Glutamatergic neuron (in vitro differentiated cells): ENCODE results near the gene HSPB9. TPM values are rescaled to one million over a fixed set of nuclear protein-coding genes. Genes with fewer than 3 reads are reported as not detected.

Experiments
- DNase-seq: peaks from one replicate; pipeline ENCODE4 v3.0.0; 2022
- H3K27ac Mint-ChIP-seq: one replicate; pipeline ENCODE4 v1.8.0; 2020; ENCODE audit warnings: mild to moderate bottlenecking, mixed read lengths, inconsistent platforms; ENCODE audit not compliant: unreplicated experiment
- H3K27me3 Mint-ChIP-seq: one replicate; pipeline ENCODE4 v1.8.0; 2020; ENCODE audit warnings: mild to moderate bottlenecking, moderate library complexity, mixed read lengths, inconsistent platforms; ENCODE audit not compliant: unreplicated experiment
- H3K36me3 Mint-ChIP-seq: one replicate; pipeline ENCODE4 v1.8.0; 2020; ENCODE audit warnings: mild to moderate bottlenecking, mixed read lengths, inconsistent platforms; ENCODE audit not compliant: unreplicated experiment
- H3K4me1 Mint-ChIP-seq: one replicate; pipeline ENCODE4 v1.8.0; 2020; ENCODE audit warnings: mild to moderate bottlenecking, low read depth, mixed read lengths, inconsistent platforms; ENCODE audit not compliant: unreplicated experiment
- H3K4me3 Mint-ChIP-seq: one replicate; pipeline ENCODE4 v1.8.0; 2020; ENCODE audit warnings: mild to moderate bottlenecking, mixed read lengths, inconsistent platforms; ENCODE audit not compliant: unreplicated experiment
- H3K9me3 Mint-ChIP-seq: one replicate; pipeline ENCODE4 v1.8.0; 2020; ENCODE audit warnings: mild to moderate bottlenecking, moderate library complexity, mixed read lengths, inconsistent platforms; ENCODE audit not compliant: unreplicated experiment
- total RNA-seq: library from RNA; stranded (reverse); fragmentation: NEBNext Ultra II Directional; extraction: Animal tissue kit (Norgen Biotek cat#: 25700); gene quantifications from one replicate; pipeline ENCODE4 v1.2.1, GENCODE V29; 2021; ENCODE audit not compliant: unreplicated experiment
- TF ChIP-seq, protein P1 (sequence below): fragments of 200-600 bp; sonication (generic); IDR thresholded peaks from one replicate; pipeline ENCODE4 v1.5.0; 2021; ENCODE audit not compliant: partially characterized antibody, unreplicated experiment

The HSPB9 gene
- total RNA-seq, 1 donor from 2014 or later: 0.44 TPM

DNA sequence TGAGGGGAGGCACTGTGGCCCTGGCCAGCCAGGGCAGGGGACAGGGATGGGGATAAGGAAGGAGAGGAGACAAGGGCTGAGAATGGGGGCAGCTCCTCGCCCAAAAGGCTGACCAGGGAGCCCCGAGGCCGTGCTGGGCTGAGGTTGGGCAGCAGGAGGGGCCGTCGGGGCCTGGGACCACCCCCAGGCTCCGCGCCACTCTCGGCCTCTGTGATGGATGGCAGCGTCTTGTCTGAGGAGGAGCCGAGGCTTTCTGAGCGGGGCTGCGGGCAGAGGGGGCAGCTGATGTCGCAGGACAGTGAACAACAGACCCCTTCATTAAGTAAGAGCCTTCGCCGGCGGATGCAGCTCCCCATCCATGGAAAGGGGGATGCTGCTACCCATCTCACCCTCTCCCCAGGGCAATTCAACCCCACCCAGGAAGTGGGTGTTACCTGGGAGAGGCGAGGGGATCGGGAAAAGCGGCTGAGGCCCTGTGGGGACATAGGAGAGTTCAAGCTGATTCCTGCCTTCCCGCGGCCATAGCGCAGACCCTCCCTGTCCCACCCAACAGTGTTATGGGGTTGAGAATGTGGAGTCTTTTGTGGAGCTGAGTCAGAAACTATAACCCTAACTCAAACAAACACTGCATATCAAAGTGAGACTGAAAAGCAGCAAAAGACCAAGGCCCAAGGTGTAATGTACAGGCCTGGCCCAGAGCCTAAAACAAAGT, 41.2 kb downstream of the HSPB9 start:
- Mint-ChIP-seq H3K27me3 (peaks cover 16% of the 10 kb centered on the region), H3K27ac (no peak overlapping the region), H3K9me3 (peaks cover 2% of the 10 kb centered on the region)

DNA sequence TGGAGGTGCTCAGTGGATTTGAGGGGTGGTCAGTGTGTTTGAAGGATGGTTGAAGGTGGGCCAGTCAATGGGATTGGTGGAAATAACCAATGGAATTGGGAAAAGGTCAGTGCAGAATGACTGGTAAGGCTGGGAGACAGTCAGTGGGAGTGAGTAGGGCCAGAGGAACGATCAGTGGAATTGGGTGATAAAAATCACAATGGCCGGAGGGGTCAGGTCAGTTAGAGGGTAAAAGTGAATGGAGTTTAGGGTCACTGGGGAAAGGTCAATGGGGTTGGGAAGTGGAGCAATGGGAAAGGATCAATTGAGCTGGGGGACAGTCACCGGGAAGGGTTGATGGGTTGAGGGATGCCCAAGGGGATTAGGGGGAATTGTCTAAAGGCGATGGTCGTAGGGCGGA, 43.1 kb downstream of the HSPB9 start:
- Mint-ChIP-seq H3K36me3 (no peaks in the 10 kb centered on the region), H3K9me3 (peaks cover 2% of the 10 kb centered on the region), H3K27me3 (peaks cover 18% of the 10 kb centered on the region), H3K27ac (no peak overlapping the region), H3K4me1 (peaks cover 3% of the 10 kb centered on the region), H3K4me3 (no peak overlapping the region)
- TF ChIP-seq, protein P1, sequence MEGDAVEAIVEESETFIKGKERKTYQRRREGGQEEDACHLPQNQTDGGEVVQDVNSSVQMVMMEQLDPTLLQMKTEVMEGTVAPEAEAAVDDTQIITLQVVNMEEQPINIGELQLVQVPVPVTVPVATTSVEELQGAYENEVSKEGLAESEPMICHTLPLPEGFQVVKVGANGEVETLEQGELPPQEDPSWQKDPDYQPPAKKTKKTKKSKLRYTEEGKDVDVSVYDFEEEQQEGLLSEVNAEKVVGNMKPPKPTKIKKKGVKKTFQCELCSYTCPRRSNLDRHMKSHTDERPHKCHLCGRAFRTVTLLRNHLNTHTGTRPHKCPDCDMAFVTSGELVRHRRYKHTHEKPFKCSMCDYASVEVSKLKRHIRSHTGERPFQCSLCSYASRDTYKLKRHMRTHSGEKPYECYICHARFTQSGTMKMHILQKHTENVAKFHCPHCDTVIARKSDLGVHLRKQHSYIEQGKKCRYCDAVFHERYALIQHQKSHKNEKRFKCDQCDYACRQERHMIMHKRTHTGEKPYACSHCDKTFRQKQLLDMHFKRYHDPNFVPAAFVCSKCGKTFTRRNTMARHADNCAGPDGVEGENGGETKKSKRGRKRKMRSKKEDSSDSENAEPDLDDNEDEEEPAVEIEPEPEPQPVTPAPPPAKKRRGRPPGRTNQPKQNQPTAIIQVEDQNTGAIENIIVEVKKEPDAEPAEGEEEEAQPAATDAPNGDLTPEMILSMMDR: no peak
- DNase-seq: no peak

More for the DNA sequence above, 41.2 kb downstream of the HSPB9 start:
- Mint-ChIP-seq H3K4me1 (peaks cover 3% of the 10 kb centered on the region), H3K4me3 (no peak overlapping the region), H3K36me3 (no peaks in the 10 kb centered on the region)
- no peak for DNase-seq
- TF ChIP-seq, protein P1: no peak

DNA sequence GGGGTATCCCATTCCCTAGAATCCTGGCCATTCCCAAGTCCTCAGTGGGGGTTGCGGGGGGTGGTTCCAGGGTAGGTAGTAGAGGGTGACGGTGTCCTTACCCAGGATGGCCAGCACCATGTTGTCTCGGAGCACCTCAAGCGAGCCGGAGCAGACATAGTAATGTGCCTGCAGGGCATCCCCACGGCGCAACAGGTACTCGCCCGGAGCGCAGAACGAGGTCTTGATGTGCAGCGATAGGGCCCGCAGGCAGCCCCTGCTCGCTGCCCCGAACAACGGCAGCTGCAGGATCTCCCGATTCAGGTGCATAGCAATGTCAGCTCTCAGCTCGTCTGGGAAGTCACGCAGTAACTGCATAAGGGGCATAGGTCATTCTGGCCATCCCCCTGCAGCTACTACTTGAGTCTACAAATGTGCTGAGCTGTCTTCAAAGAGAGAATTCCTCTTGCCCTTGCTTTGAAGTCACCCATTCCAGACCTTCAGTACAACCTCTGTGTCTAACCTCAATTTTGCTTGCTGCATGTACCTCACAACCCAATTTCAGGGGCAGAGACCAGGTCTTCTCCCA, 43.7 kb downstream of the HSPB9 start:
- TF ChIP-seq, protein P1: no peak
- Mint-ChIP-seq H3K4me1 (peaks cover 3% of the 10 kb centered on the region), H3K27me3 (peaks cover 20% of the 10 kb centered on the region), H3K36me3 (no peaks in the 10 kb centered on the region), H3K27ac (peak overlapping the region; percentile 48), H3K4me3 (no peak overlapping the region), H3K9me3 (peaks cover 2% of the 10 kb centered on the region)
- no peak for DNase-seq

DNA sequence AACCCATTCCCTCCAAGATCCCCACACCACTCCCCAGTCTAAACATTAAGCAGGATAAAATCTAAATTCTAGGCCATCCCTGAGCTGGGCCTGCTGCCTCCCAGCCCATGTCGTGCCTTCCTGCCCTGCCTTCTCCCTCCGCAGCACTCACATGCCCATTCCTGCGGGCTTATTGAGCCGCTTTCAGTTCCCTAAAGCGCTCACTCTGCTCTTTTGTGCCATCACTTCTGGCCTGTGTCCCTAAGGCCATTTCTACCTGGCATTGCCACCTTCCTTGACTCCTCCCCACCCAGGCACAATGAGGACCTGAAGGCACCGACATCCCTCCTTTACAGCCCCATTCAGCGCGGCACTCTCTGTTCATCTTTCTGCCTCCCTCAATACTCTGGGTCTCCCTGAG, 45.2 kb downstream of the HSPB9 start:
- no peaks in the 10 kb centered on the region for H3K9me3 Mint-ChIP-seq
- H3K36me3 Mint-ChIP-seq: no peaks in the 10 kb centered on the region
- peaks cover 20% of the 10 kb centered on the region for H3K27me3 Mint-ChIP-seq
- no peaks in the 10 kb centered on the region for H3K4me1 Mint-ChIP-seq
- TF ChIP-seq, protein P1: no peak
- no peak for DNase-seq
- H3K27ac Mint-ChIP-seq: no peak overlapping the region
- no peak overlapping the region for H3K4me3 Mint-ChIP-seq

DNA sequence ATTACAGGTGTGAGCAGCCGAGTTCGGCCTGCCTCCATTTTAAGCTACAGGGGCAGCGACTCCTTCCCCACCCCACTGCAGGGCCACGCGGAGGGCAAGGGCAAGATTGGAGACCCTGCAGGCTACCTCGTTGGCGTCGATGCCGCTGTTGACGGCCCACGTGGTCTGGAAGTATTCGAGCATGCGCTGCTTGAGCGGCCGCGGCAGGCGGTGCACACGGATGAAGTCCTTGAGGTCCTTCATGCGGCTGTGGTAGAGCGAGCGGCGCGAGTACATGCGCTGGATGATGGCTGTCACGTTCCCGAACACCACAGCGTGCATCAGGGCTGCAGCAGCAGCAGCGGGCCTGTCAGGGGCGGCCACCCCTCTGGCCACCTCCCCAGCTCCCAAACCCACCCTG, 46.7 kb downstream of the HSPB9 start:
- no peak overlapping the region for H3K27ac Mint-ChIP-seq
- H3K4me1 Mint-ChIP-seq: no peaks in the 10 kb centered on the region
- H3K9me3 Mint-ChIP-seq: no peaks in the 10 kb centered on the region
- no peak overlapping the region for H3K4me3 Mint-ChIP-seq
- peaks cover 20% of the 10 kb centered on the region for H3K27me3 Mint-ChIP-seq
- TF ChIP-seq, protein P1: no peak
- H3K36me3 Mint-ChIP-seq: no peaks in the 10 kb centered on the region
- DNase-seq: no peak
